HG03064 (cell line): Measurements from ENCODE around the gene IQCF2.
"Not testable (repeated sequence)": the region's sequence is repeated elsewhere in the genome, so short reads cannot be mapped to it uniquely, and the experiment has no call there.

Experiments
- ATAC-seq: cut with Tn5 transposase; IDR thresholded peaks from one replicate; pipeline ENCODE4 v1.9.1; 2021; ENCODE audit warnings: low read depth; ENCODE audit not compliant: unreplicated experiment

The IQCF2 gene

GRCh38 chr3:51875501-51875900 lies 14.1 kb downstream of the IQCF2 start, which contains the start of gene IQCF5:
TSS of gene IQCF5 (minus strand) at chr3:51875601. CDS start at chr3:51875531, 70 bp downstream.
- no peak for ATAC-seq

DNA sequence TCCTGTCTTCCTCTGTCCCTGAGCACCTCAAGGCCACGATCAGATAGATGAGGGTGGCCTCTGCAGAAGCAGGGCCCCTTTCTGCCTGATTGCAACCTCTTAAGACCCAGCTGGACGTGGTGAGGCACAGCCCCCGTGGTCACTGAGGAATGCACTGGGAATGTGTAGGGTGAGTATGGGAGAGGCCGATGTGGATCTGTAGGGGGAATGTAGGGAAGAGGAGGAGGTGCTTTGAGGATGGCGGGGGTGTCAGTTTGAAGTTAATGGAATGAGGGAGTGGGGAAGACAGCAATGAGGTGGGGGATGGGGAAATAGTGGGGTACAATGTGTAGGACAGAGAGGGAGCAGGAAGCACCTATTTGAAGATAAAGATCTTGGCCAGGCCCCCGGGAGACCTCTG lies 14.8 kb downstream of the IQCF2 start:
- ATAC-seq: no peak

GRCh38 chr3:51879937-51880336 lies 18.5 kb downstream of the IQCF2 start:
- ATAC-seq: no peak

- ATAC-seq: no peak
Measured at GRCh38 chr3:51886447-51886846, 25.0 kb downstream of the IQCF2 start.

DNA sequence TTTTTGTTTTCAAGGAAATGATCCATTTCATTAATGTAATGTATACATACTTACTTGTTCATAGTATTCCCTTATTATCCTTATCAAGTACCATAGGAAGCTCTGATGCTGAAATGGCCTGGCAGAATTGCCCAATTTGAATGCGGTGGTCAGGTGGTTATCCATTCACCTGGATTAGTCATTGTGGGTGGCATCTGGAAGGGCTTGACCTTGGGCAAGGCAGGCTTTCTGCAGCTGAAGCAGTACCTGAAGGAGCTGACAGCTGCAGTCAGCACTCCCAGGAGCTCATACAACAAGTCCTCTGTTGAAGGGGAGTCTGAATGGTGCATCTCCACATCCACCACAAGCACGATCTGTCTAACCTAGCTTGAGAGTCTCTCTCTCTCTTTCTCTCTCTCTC lies 26.2 kb downstream of the IQCF2 start:
- no peak for ATAC-seq

GRCh38 chr3:51888463-51889105 lies 27.2 kb downstream of the IQCF2 start:
- ATAC-seq: no peak

DNA sequence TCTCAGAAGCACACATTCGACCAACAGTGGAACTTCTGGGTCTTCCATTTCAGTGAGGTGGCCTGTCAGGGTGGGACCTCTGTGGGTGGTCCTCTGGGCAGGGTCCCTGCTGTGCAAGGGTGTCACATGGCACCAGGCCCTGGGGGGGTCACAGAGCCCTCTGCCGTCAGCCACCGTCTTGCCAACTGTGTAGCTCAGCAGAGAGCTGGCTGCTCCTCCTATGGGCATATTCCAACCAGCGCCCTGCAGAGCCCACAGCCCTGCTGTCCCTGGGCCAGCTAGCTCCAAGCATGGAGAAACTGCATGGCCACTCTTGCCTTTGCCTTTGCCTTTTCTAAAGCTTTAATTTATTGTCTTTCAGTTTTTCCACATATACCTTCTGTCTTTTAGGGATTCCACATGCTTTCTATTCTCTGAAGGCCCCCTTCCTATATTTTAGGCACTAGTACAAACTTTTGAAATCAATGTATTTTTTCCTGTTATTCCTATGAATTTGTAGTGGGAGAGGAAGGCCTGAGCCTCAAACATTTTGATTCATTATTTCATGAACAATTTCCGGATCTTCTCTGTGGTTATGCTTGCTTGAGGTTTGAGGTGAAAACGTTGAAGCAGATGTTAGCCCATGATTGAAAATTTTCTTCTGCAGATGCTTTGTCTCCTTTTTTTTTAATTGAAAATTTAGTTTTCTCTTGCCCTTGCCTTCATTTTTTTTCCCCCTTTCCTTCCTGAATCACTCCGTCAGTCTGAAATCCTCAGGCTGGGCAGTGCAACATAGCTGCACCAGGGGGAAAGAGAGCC lies 30.0 kb downstream of the IQCF2 start:
- ATAC-seq: no peak

DNA sequence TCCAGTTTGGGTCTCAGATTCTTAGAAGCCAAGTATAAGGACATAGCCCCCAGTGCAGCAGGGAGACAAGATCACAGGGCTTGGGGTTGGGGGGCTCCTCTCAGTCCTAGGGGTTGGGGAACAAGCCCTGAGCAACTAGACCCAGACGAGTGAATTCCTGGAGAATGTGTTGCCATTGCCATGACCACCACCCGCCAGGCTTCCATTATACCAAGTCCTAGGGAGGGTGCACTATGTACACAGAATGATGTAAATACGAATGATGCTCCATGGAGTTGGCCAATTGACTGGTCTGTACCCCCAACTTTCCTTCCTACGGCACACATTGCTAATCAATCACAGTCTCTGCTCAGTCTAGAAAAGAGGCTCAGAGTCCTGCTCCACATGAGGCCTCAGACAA lies 33.0 kb downstream of the IQCF2 start:
- ATAC-seq: no peak

DNA sequence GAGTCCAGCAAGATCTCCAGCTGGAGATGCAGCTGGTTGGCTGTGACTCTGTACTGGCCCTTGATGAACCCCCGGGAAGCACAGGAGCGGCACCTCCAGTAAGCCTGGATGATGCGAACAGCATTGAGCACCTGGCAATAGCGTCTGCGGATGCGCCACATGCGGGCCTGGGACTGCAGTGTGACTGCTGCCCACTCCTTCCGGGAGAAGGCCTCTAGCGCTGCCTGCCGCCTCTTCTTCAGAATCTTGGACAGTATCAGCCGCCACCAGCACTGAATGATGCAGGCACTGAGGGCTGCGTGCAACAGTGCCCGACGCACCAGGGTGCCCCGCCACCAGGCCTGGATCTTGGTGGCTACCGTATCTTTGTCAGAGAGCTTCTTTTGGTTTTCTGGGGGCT lies 33.5 kb downstream of the IQCF2 start:
- ATAC-seq: no peak

GRCh38 chr3:51896607-51897305 lies 35.3 kb downstream of the IQCF2 start:
- ATAC-seq: no peak

DNA sequence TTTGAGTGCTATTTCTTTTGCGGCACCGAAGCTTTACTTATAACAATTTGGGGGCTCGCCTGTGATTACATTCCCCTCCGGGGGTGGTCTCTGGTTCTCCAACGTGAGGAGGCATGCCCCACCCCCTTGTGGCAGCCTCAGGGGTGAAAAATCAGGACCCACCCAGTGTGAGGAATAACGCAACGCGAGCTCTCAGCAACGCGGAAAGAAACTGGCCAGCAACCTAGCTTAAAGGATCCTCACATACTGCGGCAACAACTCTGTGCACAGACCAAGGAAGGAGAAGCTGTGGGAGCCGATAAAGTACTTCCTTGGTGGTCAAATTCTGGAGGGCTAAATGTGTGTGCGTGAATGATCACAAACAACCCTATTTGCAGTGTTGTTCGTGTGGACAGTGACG lies 36.0 kb downstream of the IQCF2 start:
- ATAC-seq: no peak

DNA sequence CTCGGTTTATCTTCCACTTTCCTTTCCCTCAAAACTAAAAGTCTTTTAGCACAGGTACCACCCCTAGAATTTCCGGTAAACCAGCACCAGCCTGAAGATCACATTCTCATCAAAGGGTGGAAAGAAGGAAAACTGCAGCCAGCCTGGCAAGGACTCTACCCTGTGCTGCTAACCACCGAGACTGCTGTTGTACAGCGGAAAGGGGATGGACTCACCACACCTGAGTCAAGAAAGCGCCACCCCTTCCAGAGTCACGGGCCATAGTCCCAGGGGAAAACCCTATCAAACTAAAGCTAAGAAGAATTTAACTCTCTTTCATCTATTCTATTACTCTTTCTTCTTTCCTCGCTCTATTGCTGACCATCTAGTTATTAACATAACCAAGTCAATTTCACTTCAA lies 38.6 kb downstream of the IQCF2 start:
- not testable (repeated sequence) for ATAC-seq

- ATAC-seq: not testable (repeated sequence)
Measured at GRCh38 chr3:51902361-51902760, 40.9 kb downstream of the IQCF2 start.

DNA sequence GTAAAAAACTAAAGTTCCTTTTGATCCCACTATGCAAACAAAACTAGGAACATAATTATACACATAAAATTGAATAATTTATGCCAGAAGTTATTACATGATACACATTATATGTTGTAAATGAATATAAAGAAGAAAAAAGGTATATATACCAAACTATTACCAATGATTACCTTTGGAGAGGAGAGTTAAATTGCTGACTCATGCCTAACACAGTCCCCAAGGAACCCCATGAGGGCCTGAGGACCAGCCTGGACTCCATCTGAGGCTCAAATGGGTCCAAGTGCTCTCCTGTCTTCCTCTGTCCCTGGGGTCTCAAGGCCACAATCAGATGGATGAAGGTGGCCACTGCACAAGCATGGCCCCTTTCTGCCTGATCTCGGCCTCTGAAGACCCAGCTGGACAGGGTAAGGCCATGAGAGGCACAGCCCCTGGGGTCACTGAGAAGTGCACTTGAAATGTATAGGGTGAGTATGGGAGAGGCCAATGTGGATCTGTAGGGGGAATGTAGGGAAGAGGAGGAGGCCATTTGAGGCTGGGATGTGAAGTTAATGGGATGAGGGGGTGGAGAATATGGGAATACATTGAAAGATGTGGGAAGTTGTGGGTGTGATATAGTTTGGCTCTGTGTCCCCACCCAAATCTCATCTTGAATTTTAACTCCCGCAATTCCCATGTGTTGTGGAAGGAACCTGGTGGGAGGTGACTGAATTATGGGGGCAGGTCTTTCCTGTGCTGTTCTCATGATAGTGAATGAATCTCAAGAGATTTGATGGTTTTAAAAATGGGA lies 42.8 kb downstream of the IQCF2 start:
- ATAC-seq: no peak

GRCh38 chr3:51908026-51908425 lies 46.6 kb downstream of the IQCF2 start:
- ATAC-seq: no peak
